GM23248 (cell line): Measurements from ENCODE around the gene TBC1D21.

ENCODE experiments used
- EZH2 ChIP-seq: fragments of 200-600 bp; sonication (generic); IDR thresholded peaks from 2 replicates; pipeline ENCODE4 v1.6.1; 2018; ENCODE audit warnings: antibody characterized with exemption, mild to moderate bottlenecking; ENCODE audit not compliant: insufficient read depth, poor library complexity, severe bottlenecking
- EZH2phosphoT487 ChIP-seq: fragments of 200-600 bp; sonication (generic); IDR thresholded peaks from 2 replicates; pipeline ENCODE4 v1.6.1; 2018; ENCODE audit warnings: antibody characterized with exemption, moderate library complexity, mild to moderate bottlenecking, low read depth; ENCODE audit not compliant: insufficient read depth

DNA sequence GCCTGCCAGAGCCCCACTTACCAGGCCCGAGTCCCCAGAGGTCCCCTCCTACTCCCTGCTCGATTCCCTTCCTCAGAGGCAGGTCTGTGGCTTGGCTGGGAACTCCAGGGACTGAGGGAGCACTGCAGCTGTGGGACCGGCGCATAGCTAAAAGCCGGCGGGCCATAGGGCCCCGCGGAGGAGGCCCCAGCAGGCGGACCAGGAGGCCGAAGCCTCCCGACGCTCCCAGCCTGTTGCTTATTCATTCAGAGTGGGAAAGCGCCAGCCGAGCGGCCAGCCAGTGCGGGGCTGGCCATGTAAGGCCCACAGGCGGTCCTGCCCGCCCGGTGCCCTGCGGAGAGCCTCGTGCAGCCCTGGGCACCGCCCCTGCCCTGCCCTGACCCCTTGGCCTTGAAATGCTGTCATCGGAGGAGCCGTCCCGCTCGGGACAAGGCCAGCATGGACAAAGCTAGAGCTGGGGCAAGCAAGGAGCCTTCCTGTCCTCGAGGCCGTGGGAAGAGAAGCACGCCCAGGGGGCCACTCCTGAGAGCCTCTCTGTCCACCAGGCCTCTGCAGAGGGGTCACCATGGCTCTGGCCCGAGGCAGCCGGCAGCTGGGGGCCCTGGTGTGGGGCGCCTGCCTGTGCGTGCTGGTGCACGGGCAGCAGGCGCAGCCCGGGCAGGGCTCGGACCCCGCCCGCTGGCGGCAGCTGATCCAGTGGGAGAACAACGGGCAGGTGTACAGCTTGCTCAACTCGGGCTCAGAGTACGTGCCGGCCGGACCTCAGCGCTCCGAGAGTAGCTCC, 53.0 kb downstream of the TBC1D21 start, which contains the start of gene LOXL1:
- TF ChIP-seq EZH2 (no peak), EZH2phosphoT487 (no peak)
